Measurements from ENCODE around the gene TPRX1.
"Not testable (repeated sequence)": the region's sequence is repeated elsewhere in the genome, so short reads cannot be mapped to it uniquely, and the experiment has no call there.

The TPRX1 gene

GRCh38 chr19:47765523-47766358 is 38.6 kb downstream of the TPRX1 start:
- DNase-seq: peak; percentile 28

GRCh38 chr19:47764705-47765104 is 39.6 kb downstream of the TPRX1 start:
- DNase-seq: not testable (repeated sequence)

GRCh38 chr19:47762615-47763308 is 41.6 kb downstream of the TPRX1 start:
- no peak for DNase-seq

GRCh38 chr19:47762151-47762550 is 42.2 kb downstream of the TPRX1 start:
- DNase-seq: no peak

GRCh38 chr19:47761566-47761965 is 42.8 kb downstream of the TPRX1 start:
- no peak for DNase-seq

- DNase-seq: no peak
These were observed 43.7 kb downstream of the TPRX1 start for GRCh38 chr19:47760632-47760999.

GRCh38 chr19:47758443-47758804 is 45.9 kb downstream of the TPRX1 start:
- no peak for DNase-seq

GRCh38 chr19:47757617-47758442 is 46.5 kb downstream of the TPRX1 start:
- DNase-seq: no peak

GRCh38 chr19:47756953-47757608 is 47.3 kb downstream of the TPRX1 start:
- no peak for DNase-seq

GRCh38 chr19:47756627-47756929 is 47.8 kb downstream of the TPRX1 start:
- no peak for DNase-seq

GRCh38 chr19:47755762-47756626 is 48.4 kb downstream of the TPRX1 start:
- no peak for DNase-seq

GRCh38 chr19:47755065-47755761 is 49.1 kb downstream of the TPRX1 start:
- no peak for DNase-seq

- DNase-seq: no peak
These were observed 49.9 kb downstream of the TPRX1 start for GRCh38 chr19:47754206-47755064.

- DNase-seq: no peak
These were observed 51.7 kb downstream of the TPRX1 start for GRCh38 chr19:47752440-47753211.
